ENCODE measurements around the gene CSPG4. TPM values are rescaled to one million over a fixed set of nuclear protein-coding genes. Genes with fewer than 3 reads are reported as not detected.

The CSPG4 gene
- total and polyA plus RNA-seq, 2 of the 13 experiments (the other 11 are each of a cell fraction or from before 2014, with no cell fraction given) = 0.01 to 0.04 TPM

DNA sequence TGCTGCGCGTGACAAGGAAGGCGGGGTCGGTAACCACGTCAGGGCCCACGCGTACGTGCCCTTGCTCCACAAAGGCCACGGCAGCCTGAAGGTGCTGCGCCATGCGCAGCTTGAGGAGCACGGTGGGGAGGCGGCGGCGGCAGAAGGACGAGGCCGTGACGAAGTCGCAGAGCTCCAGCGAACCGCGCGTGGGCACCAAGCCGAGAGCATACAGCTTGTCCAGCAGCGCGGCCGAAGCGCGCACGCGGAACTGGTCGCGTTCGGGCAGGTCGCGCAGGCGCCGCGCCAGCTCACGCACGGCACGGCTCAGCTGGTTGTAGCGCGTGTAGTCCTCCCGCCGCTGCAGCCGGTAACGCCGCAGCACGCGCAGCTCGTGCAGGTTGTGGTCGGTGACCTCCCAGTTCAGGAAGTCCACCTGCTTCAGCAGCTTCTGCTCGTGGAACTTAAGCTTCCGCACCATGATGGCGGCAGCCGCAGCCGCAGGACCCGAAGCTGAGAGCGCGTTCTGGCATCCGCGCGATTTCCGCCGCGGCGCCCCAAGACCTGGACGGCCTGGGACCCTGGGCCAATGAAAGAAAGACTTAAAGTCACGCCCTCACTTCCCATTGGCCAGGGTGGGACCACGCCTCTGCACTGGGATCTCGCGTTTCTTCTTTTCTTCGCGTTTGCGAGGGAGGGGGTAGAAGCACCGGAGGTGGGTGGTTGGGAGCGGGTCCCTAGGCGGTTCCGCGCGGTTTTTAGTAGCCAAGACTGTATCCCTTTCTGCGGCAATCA is 72.8 kb downstream of the CSPG4 start, which contains the start of gene IMP3 (continued):
- TF ChIP-seq ZNF460 (CRISPR knock-in tag; IDR thresholded peaks at IDR 0.05; ENCODE audit: borderline replicate concordance) (no peak), SMAD9 (CRISPR knock-in tag; IDR thresholded peaks at IDR 0.05) (peak; percentile 74; the same call in 1 of the 2 replicates), PHF20 (CRISPR knock-in tag; IDR thresholded peaks at IDR 0.05) (peak; percentile 83), HOXD1 (CRISPR knock-in tag; IDR thresholded peaks at IDR 0.05) (peak; percentile 93), ZNF225 (CRISPR knock-in tag; IDR thresholded peaks at IDR 0.05) (peak; percentile 78; the same call in 1 of the 2 replicates), MAF1 (CRISPR knock-in tag; IDR thresholded peaks at IDR 0.05; ENCODE audit: borderline replicate concordance) (peak; percentile 89; the same call in 1 of the 2 replicates), SOX5 (CRISPR knock-in tag; IDR thresholded peaks at IDR 0.05; ENCODE audit: borderline replicate concordance) (peak; percentile 4; the same call in 1 of the 2 replicates), CREM (IDR thresholded peaks at IDR 0.05) (peak; percentile 56), CREM (CRISPR knock-in tag; IDR thresholded peaks at IDR 0.05) (no peak), CCDC6 (CRISPR knock-in tag; IDR thresholded peaks at IDR 0.05) (peak; percentile 91), ZNF329 (CRISPR knock-in tag; IDR thresholded peaks at IDR 0.05; ENCODE audit: low read depth) (peak; percentile 89), ZNF776 (CRISPR knock-in tag; IDR thresholded peaks at IDR 0.05) (peak; percentile 88), SP1 (IDR thresholded peaks at IDR 0.05) (peak; percentile 39; the same call in 1 of the 2 replicates), SP1 (CRISPR knock-in tag; IDR thresholded peaks at IDR 0.05) (peak; percentile 67), ZNF577 (CRISPR knock-in tag; IDR thresholded peaks at IDR 0.05; ENCODE audit: borderline replicate concordance, low read depth) (no peak), ZNF709 (CRISPR knock-in tag; IDR thresholded peaks at IDR 0.05) (peak; percentile 73; the same call in 1 of the 2 replicates)
- TF ChIP-seq, protein P1, sequence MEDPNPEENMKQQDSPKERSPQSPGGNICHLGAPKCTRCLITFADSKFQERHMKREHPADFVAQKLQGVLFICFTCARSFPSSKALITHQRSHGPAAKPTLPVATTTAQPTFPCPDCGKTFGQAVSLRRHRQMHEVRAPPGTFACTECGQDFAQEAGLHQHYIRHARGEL (CRISPR knock-in tag; IDR thresholded peaks at IDR 0.05) = no peak
- TF ChIP-seq, protein P2, sequence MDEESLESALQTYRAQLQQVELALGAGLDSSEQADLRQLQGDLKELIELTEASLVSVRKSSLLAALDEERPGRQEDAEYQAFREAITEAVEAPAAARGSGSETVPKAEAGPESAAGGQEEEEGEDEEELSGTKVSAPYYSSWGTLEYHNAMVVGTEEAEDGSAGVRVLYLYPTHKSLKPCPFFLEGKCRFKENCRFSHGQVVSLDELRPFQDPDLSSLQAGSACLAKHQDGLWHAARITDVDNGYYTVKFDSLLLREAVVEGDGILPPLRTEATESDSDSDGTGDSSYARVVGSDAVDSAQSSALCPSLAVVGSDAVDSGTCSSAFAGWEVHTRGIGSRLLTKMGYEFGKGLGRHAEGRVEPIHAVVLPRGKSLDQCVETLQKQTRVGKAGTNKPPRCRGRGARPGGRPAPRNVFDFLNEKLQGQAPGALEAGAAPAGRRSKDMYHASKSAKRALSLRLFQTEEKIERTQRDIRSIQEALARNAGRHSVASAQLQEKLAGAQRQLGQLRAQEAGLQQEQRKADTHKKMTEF (CRISPR knock-in tag; IDR thresholded peaks at IDR 0.05) = peak; percentile 91
- TF ChIP-seq, protein P3, sequence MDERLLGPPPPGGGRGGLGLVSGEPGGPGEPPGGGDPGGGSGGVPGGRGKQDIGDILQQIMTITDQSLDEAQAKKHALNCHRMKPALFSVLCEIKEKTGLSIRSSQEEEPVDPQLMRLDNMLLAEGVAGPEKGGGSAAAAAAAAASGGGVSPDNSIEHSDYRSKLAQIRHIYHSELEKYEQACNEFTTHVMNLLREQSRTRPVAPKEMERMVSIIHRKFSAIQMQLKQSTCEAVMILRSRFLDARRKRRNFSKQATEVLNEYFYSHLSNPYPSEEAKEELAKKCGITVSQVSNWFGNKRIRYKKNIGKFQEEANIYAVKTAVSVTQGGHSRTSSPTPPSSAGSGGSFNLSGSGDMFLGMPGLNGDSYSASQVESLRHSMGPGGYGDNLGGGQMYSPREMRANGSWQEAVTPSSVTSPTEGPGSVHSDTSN (CRISPR knock-in tag; IDR thresholded peaks at IDR 0.05) = no peak
- TF ChIP-seq, protein P4, sequence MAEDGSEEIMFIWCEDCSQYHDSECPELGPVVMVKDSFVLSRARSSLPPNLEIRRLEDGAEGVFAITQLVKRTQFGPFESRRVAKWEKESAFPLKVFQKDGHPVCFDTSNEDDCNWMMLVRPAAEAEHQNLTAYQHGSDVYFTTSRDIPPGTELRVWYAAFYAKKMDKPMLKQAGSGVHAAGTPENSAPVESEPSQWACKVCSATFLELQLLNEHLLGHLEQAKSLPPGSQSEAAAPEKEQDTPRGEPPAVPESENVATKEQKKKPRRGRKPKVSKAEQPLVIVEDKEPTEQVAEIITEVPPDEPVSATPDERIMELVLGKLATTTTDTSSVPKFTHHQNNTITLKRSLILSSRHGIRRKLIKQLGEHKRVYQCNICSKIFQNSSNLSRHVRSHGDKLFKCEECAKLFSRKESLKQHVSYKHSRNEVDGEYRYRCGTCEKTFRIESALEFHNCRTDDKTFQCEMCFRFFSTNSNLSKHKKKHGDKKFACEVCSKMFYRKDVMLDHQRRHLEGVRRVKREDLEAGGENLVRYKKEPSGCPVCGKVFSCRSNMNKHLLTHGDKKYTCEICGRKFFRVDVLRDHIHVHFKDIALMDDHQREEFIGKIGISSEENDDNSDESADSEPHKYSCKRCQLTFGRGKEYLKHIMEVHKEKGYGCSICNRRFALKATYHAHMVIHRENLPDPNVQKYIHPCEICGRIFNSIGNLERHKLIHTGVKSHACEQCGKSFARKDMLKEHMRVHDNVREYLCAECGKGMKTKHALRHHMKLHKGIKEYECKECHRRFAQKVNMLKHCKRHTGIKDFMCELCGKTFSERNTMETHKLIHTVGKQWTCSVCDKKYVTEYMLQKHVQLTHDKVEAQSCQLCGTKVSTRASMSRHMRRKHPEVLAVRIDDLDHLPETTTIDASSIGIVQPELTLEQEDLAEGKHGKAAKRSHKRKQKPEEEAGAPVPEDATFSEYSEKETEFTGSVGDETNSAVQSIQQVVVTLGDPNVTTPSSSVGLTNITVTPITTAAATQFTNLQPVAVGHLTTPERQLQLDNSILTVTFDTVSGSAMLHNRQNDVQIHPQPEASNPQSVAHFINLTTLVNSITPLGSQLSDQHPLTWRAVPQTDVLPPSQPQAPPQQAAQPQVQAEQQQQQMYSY (CRISPR knock-in tag; IDR thresholded peaks at IDR 0.05) = peak; percentile 58; the same call in 1 of the 2 replicates
- TF ChIP-seq, protein P5, sequence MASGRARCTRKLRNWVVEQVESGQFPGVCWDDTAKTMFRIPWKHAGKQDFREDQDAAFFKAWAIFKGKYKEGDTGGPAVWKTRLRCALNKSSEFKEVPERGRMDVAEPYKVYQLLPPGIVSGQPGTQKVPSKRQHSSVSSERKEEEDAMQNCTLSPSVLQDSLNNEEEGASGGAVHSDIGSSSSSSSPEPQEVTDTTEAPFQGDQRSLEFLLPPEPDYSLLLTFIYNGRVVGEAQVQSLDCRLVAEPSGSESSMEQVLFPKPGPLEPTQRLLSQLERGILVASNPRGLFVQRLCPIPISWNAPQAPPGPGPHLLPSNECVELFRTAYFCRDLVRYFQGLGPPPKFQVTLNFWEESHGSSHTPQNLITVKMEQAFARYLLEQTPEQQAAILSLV (CRISPR knock-in tag; IDR thresholded peaks at IDR 0.05; ENCODE audit: borderline replicate concordance) = peak; percentile 95; the same call in 1 of the 2 replicates

All from HepG2 (cell line).